Panc1 (cell line): Measurements from ENCODE around the gene SLC15A1. TPM values are rescaled to one million over a fixed set of nuclear protein-coding genes. Genes with fewer than 3 reads are reported as not detected.

Source experiments
- ATAC-seq: fragments of 200-7000 bp; cut with Tn5 transposase; 2 replicates; pipeline ENCODE4 v1.9.1; 2020; ENCODE audit warnings: mild to moderate bottlenecking, moderate library complexity
- BruUV-seq: library from RNA; stranded (reverse); fragments of 400-500 nt; replicated peaks from 2 replicates; lab custom pipeline; 2021; lab: Mats Ljungman, UMichigan
- CTCF ChIA-PET: fragments of 300-600 bp; sonication (Branson Sonifier 250); formaldehyde crosslinking; loops from one replicate; lab custom pipeline; 2022; ENCODE audit warnings: antibody characterized with exemption; lab: Charles Lee
- POLR2A ChIA-PET: fragments of 300-600 bp; sonication (Branson Sonifier 250); formaldehyde crosslinking; loops from one replicate; lab custom pipeline; 2022; ENCODE audit warnings: antibody characterized with exemption; lab: Charles Lee
- DNase-seq: peaks from one replicate; pipeline ENCODE4 v3.0.0-alpha.2; 2010; ENCODE audit warnings: low read depth, low spot score
- H3K27ac ChIP-seq: 2 replicates; pipeline ENCODE4 v1.5.1; 2011; ENCODE audit warnings: mild to moderate bottlenecking, low read length, inconsistent platforms
- H3K27me3 ChIP-seq: fragments of 200-500 bp; sonication (Bioruptor generic); 2 replicates; pipeline ENCODE4 v1.6.0; 2014; ENCODE audit warnings: low read length, inconsistent platforms; ENCODE audit not compliant: control insufficient read depth, insufficient read depth
- H3K36me3 ChIP-seq: fragments of 200-500 bp; sonication (Bioruptor generic); 2 replicates; pipeline ENCODE4 v1.5.1; 2014; ENCODE audit warnings: inconsistent platforms, mild to moderate bottlenecking, low read length, moderate library complexity; ENCODE audit not compliant: control insufficient read depth, insufficient read depth
- H3K4me1 ChIP-seq: 2 replicates; pipeline ENCODE4 v1.5.1; 2011; ENCODE audit warnings: inconsistent platforms, mild to moderate bottlenecking, low read length, moderate library complexity; ENCODE audit not compliant: control insufficient read depth, insufficient read depth
- H3K4me3 ChIP-seq, 2 experiments: 2 replicates each; pipeline ENCODE4 v1.5.1; 2011 to 2012; ENCODE audit warnings: low read depth in 2 of 2, low read length in 2 of 2, mild to moderate bottlenecking in 2 of 2, inconsistent platforms in 1 of 2, moderate library complexity in 1 of 2
- H3K9me3 ChIP-seq: fragments of 200-500 bp; sonication (Bioruptor generic); 2 replicates; pipeline ENCODE4 v1.5.1; 2014; ENCODE audit warnings: low read depth, mild to moderate bottlenecking, inconsistent platforms, low read length, moderate library complexity; ENCODE audit not compliant: control insufficient read depth, insufficient read depth
- CTCF ChIP-seq: fragments of 450-650 bp; IDR thresholded peaks from 2 replicates; pipeline ENCODE4 v1.5.1; 2017; ENCODE audit warnings: mild to moderate bottlenecking
- POLR2AphosphoS5 ChIP-seq: IDR thresholded peaks from 2 replicates; pipeline ENCODE4 v1.6.1; 2012; ENCODE audit warnings: mild to moderate bottlenecking, low read depth, low read length, moderate library complexity
- REST ChIP-seq, 2 experiments: IDR thresholded peaks; 2 replicates each; pipeline ENCODE4 v1.6.1; 2011 to 2012; ENCODE audit warnings: low read depth in 2 of 2, control low read depth in 1 of 2, low read length in 1 of 2, mild to moderate bottlenecking in 1 of 2, moderate library complexity in 1 of 2; ENCODE audit not compliant: insufficient read depth in 1 of 2
- SIN3A ChIP-seq: IDR thresholded peaks from 2 replicates; pipeline ENCODE4 v1.6.1; 2012; ENCODE audit warnings: low read depth, mild to moderate bottlenecking, low read length, moderate library complexity, borderline replicate concordance; ENCODE audit not compliant: insufficient read depth
- TCF7L2 ChIP-seq: IDR thresholded peaks from 2 replicates; pipeline ENCODE4 v1.6.1; 2011; ENCODE audit warnings: mild to moderate bottlenecking, low read depth, low read length, inconsistent platforms
- in situ Hi-C: cut with HindIII; loops from 2 replicates; pipeline ENCODE4 v1.10.0; 2016; ENCODE audit warnings: low sequenced_read_pairs, low pct_unique_long_range_greater_than_20kb
- intact Hi-C: fragments of 100-400 bp; cut with micrococcal nuclease; formaldehyde crosslinking; loops from one replicate; pipeline ENCODE4 v1.10.0; 2022; ENCODE audit not compliant: unreplicated experiment
- total RNA-seq: library from RNA; stranded (reverse); gene quantifications from one replicate; pipeline ENCODE4 v1.2.1, GENCODE V29; 2021; ENCODE audit not compliant: unreplicated experiment

Gene SLC15A1
- total RNA-seq, 1 experiment from 2014 or later = 0.18 TPM

- ChIA-PET POLR2A (no interaction called here), CTCF (no interaction called here)
- H3K4me1 ChIP-seq = no peaks in the 10 kb centered on the region
- intact Hi-C loops (no loop called here), in situ Hi-C loops (no loop called here)
- DNase-seq = no peak
- no peaks in the 10 kb centered on the region for H3K27me3 ChIP-seq
- ATAC-seq = no peak
- no peak for TF ChIP-seq TCF7L2
- no peak for TF ChIP-seq CTCF
- no peak for TF ChIP-seq SIN3A
- no peak for TF ChIP-seq POLR2AphosphoS5
- no peak for TF ChIP-seq REST (IDR thresholded peaks at IDR 0.05; ENCODE audit: insufficient read depth in 1 of 2, low read depth in 2 of 2, low read length in 1 of 2)
- no peaks in the 10 kb centered on the region for H3K36me3 ChIP-seq
- no TSS peak for BruUV-seq
- no peak overlapping the region for H3K27ac ChIP-seq
- no peaks in the 10 kb centered on the region for H3K9me3 ChIP-seq
- no peak overlapping the region for H3K4me3 ChIP-seq
Observed at GRCh38 chr13:98772794-98773452, 20.5 kb upstream of the SLC15A1 start.

DNA sequence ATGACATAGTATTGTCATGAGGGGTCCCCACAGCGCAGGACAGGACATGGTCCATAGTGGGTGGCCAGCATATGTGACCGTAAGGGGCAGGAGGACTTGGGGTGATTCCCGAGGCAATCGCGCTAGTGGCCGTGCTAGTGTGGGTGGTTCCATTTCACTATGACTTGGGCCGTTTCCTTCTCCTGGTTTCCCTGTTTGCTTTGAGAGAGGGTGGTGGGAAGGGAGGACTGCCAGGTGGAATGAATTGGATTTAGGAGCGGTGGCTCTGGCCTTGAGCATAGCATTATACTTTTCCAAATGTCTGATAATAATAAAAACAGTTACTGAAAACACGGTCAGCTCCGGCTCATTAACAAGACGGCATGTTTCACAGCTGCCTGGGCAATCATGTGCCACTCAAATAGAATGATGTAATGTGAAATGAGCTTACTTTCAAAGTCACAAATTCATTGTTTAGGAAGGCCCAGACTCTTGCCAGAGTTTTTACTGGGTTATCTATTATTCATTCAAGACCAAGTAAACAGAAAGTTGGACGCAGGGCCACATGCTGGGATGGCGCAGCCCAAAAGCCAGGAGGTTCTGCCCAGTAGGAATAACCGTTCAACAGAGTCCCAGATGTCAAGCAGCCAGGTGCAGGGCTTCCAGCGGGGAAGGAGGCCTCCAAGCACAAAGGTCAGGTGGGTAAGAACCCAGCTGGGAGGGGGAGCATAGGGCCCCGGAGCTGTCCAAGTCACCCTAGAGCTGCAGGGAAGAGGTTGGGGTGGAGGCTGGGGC lies 19.6 kb upstream of the SLC15A1 start:
- intact Hi-C loops (no loop called here), in situ Hi-C loops (no loop called here)
- ATAC-seq = no peak
- H3K9me3 ChIP-seq = no peaks in the 10 kb centered on the region
- H3K4me3 ChIP-seq = no peak overlapping the region
- CTCF ChIA-PET = no interaction called here
- no peaks in the 10 kb centered on the region for H3K4me1 ChIP-seq
- no TSS peak for BruUV-seq
- POLR2A ChIA-PET = no interaction called here
- H3K27me3 ChIP-seq = no peaks in the 10 kb centered on the region
- TF ChIP-seq REST (IDR thresholded peaks at IDR 0.05; ENCODE audit: insufficient read depth in 1 of 2, low read depth in 2 of 2, low read length in 1 of 2) = no peak
- TF ChIP-seq POLR2AphosphoS5 = no peak
- no peak for TF ChIP-seq TCF7L2
- TF ChIP-seq CTCF = no peak
- no peak for TF ChIP-seq SIN3A
- H3K36me3 ChIP-seq = no peaks in the 10 kb centered on the region
- H3K27ac ChIP-seq = no peak overlapping the region
- DNase-seq = no peak
